GM18867 (cell line): ENCODE data around the gene SNX8.
"Not testable (repeated sequence)": the region's sequence is repeated elsewhere in the genome, so short reads cannot be mapped to it uniquely, and the experiment has no call there.

Experiments used
- ATAC-seq: cut with Tn5 transposase; IDR thresholded peaks from one replicate; pipeline ENCODE4 v1.9.1; 2021; ENCODE audit warnings: mild to moderate bottlenecking, moderate library complexity; ENCODE audit not compliant: unreplicated experiment

Gene SNX8, protein sequence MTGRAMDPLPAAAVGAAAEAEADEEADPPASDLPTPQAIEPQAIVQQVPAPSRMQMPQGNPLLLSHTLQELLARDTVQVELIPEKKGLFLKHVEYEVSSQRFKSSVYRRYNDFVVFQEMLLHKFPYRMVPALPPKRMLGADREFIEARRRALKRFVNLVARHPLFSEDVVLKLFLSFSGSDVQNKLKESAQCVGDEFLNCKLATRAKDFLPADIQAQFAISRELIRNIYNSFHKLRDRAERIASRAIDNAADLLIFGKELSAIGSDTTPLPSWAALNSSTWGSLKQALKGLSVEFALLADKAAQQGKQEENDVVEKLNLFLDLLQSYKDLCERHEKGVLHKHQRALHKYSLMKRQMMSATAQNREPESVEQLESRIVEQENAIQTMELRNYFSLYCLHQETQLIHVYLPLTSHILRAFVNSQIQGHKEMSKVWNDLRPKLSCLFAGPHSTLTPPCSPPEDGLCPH

DNA sequence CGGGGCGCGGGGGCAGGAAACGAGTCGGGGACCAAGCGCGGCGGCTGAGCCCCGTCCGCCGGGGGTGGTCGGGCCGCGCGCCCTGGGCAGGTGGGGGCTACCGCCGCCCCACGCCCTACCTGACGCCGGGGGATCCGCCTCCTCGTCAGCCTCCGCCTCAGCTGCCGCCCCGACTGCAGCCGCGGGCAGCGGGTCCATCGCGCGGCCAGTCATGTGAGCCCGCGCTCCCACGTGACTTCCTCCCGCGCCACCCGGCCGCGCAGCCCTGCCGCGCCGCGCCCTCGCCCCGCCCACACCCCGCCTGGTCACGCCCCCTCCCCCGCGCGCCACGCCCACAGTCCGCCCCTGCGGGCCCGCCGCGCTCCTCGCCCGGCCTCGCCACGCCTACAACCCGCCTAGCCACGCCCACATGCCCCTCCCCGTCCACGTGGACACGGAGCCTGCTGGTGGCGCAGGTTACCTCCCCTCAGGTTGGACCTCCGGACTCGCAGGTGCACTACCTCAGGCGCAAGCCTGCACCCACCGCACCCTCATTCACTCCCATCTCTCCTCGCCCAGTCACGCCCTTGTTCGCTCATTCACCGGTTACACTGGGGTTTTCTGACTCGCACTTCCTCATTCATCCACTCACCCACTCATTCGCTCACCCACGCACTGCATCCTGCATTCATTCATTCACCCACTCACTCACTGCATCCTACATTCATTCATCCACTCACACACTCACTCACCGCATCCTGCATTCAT lies at the start of gene SNX8:
SNX8 (minus strand) TSS at position 233 of the 747 bp plus-strand sequence; CDS start at position 213, 20 bp downstream.
- ATAC-seq = peak; percentile 73

DNA sequence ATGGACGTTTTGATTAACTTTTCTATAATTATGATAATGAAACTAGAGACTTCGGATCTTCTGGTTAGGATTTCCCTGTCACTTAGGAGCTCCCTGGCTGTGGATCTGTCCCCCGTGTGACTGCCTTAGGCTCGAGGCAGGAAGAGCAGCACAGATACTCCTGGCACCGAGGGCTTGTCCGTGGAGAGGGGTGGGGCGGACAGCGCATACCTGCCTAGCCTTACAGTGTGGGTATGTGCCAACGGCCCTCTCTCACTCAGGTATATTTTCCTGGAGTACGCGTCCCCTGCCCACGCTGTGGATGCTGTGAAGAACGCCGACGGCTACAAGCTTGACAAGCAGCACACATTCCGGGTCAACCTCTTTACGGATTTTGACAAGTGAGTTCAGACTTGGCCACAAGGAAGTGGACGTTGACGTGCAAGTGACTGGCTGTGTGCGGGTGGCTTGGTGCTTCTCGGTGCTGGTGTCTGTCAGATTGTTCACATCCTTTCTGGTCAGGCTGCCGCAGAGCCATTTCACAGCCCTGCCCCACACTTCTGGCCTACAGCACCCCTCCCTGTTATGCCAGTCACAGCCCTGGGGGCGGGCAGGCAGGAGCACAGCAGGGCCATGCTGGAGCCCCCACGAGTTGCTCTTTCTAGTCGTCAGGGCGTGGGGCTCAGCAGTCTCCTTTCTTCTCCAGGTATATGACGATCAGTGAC lies 48.3 kb upstream of the SNX8 start:
- ATAC-seq = no peak

- ATAC-seq = no peak
Measured at GRCh38 chr7:2360796-2361195, 46.6 kb upstream of the SNX8 start.

DNA sequence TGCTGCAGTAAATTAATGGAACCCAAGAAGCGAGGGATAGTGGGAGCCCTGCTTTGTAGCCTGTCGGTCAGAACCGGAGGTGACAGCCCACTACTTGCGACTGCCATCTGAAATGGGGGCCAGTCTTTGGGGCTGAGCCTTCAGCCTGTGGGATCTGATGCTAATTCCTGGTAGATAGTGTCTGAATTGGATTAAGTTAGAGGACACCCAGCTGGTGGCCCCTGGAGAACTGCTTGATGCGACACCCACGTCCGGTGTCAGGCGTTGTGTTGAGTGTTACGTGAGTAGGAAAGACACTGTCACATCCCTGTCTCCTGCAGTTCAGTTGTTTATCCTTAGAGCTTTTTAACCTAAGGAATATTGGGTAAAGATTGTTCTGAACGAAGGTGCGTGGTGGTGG lies 45.4 kb upstream of the SNX8 start:
- no peak for ATAC-seq

DNA sequence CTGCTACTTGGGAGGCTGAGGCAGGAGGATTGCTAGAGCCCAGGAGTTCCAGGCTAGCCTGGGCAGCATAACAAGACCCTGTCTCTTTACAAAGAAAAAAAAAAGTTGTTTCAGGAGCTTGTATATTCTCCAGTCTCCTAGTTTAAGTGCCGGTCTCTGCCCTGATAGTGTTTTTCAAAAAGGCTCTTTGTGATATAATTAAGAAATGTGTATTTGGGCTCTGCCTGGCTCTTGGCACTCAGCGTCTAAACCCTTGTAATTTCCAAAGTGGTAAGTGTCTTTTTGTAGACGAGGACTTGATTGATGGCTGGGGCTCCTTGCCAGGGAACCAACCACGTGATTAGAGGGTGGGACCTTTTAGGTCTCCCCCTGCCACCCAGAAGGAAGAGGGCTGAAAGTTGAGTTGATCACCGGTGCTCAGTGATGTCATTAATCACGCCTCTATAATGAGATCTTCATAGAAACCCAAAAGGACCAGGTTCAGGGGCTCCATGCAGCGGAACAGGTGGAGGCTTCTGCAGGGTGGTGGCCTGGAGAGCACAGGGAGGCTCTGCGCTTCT lies 44.8 kb upstream of the SNX8 start:
- no peak for ATAC-seq

- ATAC-seq = no peak
Measured at GRCh38 chr7:2357571-2357970, 43.3 kb upstream of the SNX8 start.

GRCh38 chr7:2357165-2357564 lies 42.9 kb upstream of the SNX8 start:
- no peak for ATAC-seq

DNA sequence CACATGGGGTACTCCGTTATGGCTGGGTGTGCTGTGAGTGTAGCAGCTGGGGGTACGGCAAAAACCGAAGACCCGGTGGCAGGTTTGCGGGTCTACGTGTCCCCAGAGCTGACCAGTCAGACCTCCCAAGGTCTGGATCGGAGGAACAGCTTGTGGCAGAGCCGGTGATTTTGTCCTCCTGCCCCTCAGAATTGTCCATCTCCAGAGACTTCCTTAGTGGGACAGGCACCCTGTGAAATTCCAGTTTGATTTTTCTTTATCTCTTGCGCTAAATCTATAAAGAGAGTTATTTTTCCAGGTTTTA lies 41.4 kb upstream of the SNX8 start:
- no peak for ATAC-seq

DNA sequence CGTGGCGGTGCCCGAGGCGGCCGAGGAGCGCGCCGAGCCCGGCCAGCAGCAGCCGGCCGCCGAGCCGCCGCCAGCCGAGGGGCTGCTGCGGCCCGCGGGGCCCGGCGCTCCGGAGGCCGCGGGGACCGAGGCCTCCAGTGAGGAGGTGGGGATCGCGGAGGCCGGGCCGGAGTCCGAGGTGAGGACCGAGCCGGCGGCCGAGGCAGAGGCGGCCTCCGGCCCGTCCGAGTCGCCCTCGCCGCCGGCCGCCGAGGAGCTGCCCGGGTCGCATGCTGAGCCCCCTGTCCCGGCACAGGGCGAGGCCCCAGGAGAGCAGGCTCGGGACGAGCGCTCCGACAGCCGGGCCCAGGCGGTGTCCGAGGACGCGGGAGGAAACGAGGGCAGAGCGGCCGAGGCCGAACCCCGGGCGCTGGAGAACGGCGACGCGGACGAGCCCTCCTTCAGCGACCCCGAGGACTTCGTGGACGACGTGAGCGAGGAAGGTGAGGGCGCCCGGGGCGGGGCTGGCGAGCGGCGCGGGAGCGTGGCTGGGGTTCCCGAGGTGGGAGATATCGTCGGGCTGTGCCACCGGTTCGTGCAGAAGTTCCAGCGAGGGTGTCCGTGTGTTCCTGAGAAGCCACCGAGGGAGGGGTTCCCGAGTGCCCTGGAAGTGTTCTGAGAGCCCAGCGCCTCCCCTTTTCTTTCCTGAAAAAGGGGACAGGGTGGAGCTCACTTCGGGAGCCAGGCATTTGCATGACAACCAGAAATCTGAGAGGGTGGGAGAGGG lies 40.9 kb upstream of the SNX8 start:
- peak; percentile 9 for ATAC-seq

- peak; percentile 82 for ATAC-seq
Measured at GRCh38 chr7:2354186-2354938, 40.1 kb upstream of the SNX8 start, which contains the start of gene EIF3B. Gene EIF3B, plus strand, starts transcription at chr7:2354827. Its CDS starts 95 bp downstream, at chr7:2354922.

DNA sequence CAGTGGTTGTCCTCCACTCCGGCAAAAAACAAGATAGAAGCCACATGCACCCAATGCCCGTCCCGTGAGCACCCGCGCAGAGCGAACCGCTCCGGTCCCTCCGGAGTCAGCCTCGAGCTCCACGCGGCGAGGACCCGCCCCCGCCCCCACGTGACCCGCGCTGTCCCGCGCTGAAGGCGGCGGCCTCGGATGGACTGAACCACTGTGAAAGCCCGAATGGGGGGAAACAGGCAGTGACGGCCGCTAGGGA lies 39.6 kb upstream of the SNX8 start:
- peak; percentile 51 for ATAC-seq

GRCh38 chr7:2353113-2353935 lies 39.1 kb upstream of the SNX8 start:
- ATAC-seq = no peak

GRCh38 chr7:2350861-2351260 lies 36.6 kb upstream of the SNX8 start:
- ATAC-seq = no peak

DNA sequence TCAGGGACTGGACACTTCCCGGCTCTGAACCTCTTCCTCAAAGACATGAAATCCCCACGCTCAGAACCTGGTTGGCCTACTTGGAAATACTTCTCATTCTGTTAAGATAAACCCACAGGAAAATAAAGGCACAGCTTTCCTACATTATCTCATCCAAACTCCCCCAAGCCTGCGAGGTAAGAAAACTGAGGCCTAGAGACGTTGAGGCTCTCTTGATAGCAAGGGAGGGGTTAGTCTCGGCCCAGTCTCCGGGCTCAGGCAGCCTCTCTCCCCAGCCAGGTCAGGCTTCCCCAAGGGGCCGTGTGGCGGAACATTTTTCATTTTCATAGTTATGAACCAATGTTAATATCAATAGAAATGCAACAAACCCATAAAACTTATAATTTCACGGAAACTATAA lies 35.8 kb upstream of the SNX8 start:
- no peak for ATAC-seq

- ATAC-seq = peak; percentile 27
Measured at GRCh38 chr7:2347351-2348063, 33.3 kb upstream of the SNX8 start.

DNA sequence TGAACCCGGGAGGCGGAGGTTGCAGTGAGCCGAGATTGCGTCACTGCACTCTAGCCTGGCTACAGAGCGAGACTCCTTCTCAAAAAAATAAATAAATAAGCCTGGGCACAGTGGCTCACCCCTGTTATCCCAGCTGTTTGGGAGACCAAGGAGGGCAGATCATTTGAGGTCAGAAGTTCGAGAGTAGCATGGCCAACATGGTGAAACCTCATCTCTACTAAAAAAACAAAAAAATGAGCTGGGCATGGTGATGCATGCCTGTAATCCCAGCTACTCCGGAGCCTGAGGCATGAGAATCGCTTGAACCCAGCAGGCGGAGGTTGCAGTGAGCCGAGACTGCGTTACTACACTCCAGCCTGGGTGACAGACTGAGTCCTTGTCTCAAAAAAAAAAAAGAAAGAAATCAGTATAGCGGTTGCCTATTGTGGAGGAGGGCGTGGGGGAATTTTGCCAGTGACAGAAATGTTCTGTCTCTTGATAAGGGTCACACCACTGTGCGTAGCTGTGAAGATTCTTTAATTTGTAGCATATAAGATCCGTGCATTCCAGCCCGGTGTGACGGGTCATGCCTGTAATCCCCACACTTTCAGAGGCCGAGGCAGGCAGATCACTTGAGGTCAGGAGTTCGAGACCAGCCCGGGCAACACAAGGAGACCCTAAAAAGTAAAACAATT lies 22.5 kb upstream of the SNX8 start:
- no peak for ATAC-seq

DNA sequence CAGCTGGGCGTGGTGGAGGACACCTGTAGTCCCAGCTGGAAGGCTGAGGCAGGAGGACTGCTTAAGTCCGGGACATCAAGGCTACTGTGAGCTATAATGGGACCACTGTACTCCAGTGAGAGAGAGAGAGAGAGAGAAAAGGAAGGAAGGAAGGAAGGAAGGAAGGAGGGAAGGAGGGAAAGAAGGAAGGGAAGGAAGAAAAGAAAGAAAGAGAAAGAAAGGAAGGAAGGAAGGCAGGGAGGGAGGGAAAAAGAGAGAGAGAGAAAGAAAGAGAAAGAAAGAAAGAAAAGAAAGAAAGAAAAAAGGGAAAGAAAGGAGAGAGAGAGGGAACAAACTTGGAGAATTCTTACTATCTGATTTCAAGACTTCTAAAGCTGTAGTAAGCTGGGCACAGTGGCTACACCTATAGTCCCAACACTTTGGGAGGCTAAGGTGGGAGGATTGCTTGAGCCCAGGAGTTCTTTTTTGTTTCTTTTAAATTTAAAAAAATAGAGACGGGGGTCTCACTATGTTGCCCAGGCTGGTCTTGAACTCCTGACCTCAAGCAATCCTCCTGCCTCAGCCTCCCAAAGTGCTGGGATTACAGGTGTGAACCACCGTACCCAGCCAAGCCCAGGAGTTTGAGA lies 18.5 kb upstream of the SNX8 start:
- ATAC-seq = not testable (repeated sequence)

DNA sequence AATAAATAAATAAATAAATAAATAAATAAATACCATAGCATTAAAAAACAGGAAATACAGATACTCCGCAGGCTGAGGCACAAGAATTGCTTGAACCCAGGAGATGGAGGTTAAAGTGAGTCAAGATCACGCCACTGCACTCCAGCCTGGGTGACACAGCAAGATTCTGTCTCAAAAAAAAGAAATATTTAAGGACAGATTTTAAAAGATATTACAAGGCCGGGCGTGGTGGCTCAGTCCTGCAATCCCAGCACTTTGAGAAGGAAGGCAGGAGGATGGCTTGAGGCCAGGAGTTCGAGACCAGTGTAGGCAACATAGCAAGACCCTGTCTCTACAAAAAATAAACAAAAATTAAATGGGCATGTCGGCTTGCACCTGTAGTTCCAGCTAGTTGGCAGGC lies 17.5 kb upstream of the SNX8 start:
- ATAC-seq = no peak
